Right lobe of liver (tissue), 6 donors: ENCODE results near the gene FUT7. TPM values are rescaled to one million over a fixed set of nuclear protein-coding genes. Genes with fewer than 3 reads are reported as not detected.

Source experiments
- ATAC-seq, 4 donors: fragments of 200-7000 bp; cut with Tn5 transposase; one replicate each; pipeline ENCODE4 v1.9.1; 2020; ENCODE audit warnings: mild to moderate bottlenecking in 4 of 4, moderate library complexity in 4 of 4
- DNase-seq, 3 donors: peaks; one replicate each; pipeline ENCODE4 v3.0.0-alpha.2; 2020
- H3K27ac ChIP-seq, 3 donors: fragments of 200-600 bp; one replicate each; pipeline ENCODE4 v1.8.0; 2022
- H3K27me3 ChIP-seq, 2 donors: fragments of 200-600 bp; one replicate each; pipeline ENCODE4 v1.8.0; 2022
- H3K36me3 ChIP-seq, 4 donors: fragments of 200-600 bp; sonication (generic) in 1 of 4; one replicate each; pipeline versions ENCODE4 v1.5.1 to v1.8.0; 2017 to 2022; ENCODE audit warnings: control low read depth in 1 of 4
- H3K4me1 ChIP-seq, 4 donors: fragments of 200-600 bp; sonication (generic) in 1 of 4; one replicate each; pipeline versions ENCODE4 v1.5.1 to v1.8.0; 2017 to 2022; ENCODE audit warnings: control low read depth in 1 of 4
- H3K4me3 ChIP-seq, 3 donors: fragments of 200-600 bp; one replicate each; pipeline ENCODE4 v1.8.0; 2022
- H3K9me3 ChIP-seq, 4 donors: fragments of 200-600 bp; sonication (generic) in 1 of 4; one replicate each; pipeline versions ENCODE4 v1.5.1 to v1.8.0; 2017 to 2022; ENCODE audit warnings: control low read depth in 1 of 4
- CTCF ChIP-seq, 4 donors: fragments of 200-600 bp in 3 of 4; fragments of 450-650 bp in 1 of 4; IDR thresholded peaks; one replicate each; pipeline versions ENCODE4 v1.5.1 to v1.8.0; 2016 to 2022; ENCODE audit warnings: antibody characterized with exemption in 4 of 4, mild to moderate bottlenecking in 2 of 4
- POLR2A ChIP-seq: fragments of 450-650 bp; IDR thresholded peaks from one replicate; pipeline ENCODE4 v1.6.1; 2017; ENCODE audit warnings: antibody characterized with exemption, mild to moderate bottlenecking
- WGBS: methylation state at CpG from one replicate; pipeline ENCODE4 v1.1.6; 2018; ENCODE audit warnings: low coverage, low lambda C conversion rate; ENCODE audit not compliant: insufficient coverage; ENCODE audit errors: missing lambda C conversion rate; 5-methylcytosine and 5-hydroxymethylcytosine counted together
- intact Hi-C, 2 donors: fragments of 100-400 bp; cut with DNase I; formaldehyde crosslinking; loops; one replicate each; pipeline versions ENCODE4 v1.11.2 to v1.14.1; 2022
- total RNA-seq, 6 experiments: library from RNA; depleted of rRNA in 2 of 6; stranded (reverse); fragments of >200 nt in 2 of 6; fragmentation: NEBNext Ultra II Directional in 3 of 6; extraction: Animal tissue kit (Norgen Biotek cat#: 25700) in 3 of 6; gene quantifications; one replicate each; pipeline versions ENCODE4 v1.1.0 to v1.2.4, GENCODE V29; 2016 to 2023
- donor health status: DM: no; HTN: yes; CAD: no.
- donor health status: DM: no; HTN: no; CAD: no.
- donor health status: DM: no; HTN: no; CAD: no.
- donor health status: DM: no; HTN: yes; CAD: no.
- donor health status: DM: no; HTN: yes; CAD: no.

FUT7 gene
- total RNA-seq, 6 experiments from 2014 or later, result 0.12 to 0.13 TPM; not detected in 4

- TF ChIP-seq POLR2A (no peak), CTCF (IDR thresholded peaks at IDR 0.05) (no peak)
- Histone ChIP-seq H3K4me1 (peaks cover 0 to 3% (median 0%) of the 10 kb centered on the region in 4 donors), H3K36me3 (no peaks in the 10 kb centered on the region), H3K27ac (no peak overlapping the region), H3K9me3 (no peaks in the 10 kb centered on the region), H3K4me3 (no peak overlapping the region), H3K27me3 (peaks cover 0 to 14% of the 10 kb centered on the region in 2 donors)
- ATAC-seq, result no peak
- intact Hi-C loops, result no loop called here
- 45% methylated on average over 8 of the region's 26 CpGs for WGBS
- no peak for DNase-seq
Observed at GRCh38 chr9:137066096-137066861, 34.4 kb upstream of the FUT7 start.

DNA sequence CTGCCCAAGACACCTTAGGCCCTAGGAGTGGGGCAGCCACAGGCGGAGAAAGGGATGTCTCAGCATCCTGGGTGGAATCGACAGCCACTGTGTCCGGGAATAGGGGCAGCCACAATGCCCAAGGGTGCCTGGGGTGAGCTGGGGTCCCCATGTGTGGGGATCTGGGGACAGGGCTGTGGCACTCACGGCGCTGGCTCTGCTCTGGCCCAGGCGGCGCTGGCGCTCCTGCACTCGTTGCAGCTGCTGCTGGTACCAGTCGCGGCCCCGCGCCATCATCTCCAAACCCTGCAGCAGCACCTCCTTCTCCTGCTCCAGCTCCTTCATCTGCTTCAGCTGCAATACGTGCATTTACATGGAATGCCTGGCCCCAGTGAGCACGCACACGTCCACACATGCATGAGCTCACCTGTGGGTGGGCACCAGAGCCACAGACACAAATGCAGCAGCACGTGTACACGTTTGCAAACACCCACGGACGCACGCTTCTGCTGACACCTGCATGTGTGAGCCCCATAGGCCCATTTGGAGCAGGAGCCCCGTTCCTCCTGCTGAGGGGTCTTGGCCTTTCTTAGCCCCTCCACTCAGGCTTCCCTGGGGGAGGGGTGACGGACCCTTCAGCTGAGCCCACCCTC lies 33.6 kb upstream of the FUT7 start:
- no peak for ATAC-seq
- TF ChIP-seq POLR2A, result no peak
- TF ChIP-seq CTCF (IDR thresholded peaks at IDR 0.05), result no peak
- intact Hi-C loops, result no loop called here
- WGBS, result 35% methylated on average over 8 of the region's 23 CpGs
- Histone ChIP-seq H3K27ac (no peak overlapping the region), H3K27me3 (peaks cover 0 to 14% of the 10 kb centered on the region in 2 donors), H3K4me1 (no peaks in the 10 kb centered on the region), H3K4me3 (no peak overlapping the region), H3K9me3 (no peaks in the 10 kb centered on the region), H3K36me3 (no peaks in the 10 kb centered on the region)
- DNase-seq, result no peak

DNA sequence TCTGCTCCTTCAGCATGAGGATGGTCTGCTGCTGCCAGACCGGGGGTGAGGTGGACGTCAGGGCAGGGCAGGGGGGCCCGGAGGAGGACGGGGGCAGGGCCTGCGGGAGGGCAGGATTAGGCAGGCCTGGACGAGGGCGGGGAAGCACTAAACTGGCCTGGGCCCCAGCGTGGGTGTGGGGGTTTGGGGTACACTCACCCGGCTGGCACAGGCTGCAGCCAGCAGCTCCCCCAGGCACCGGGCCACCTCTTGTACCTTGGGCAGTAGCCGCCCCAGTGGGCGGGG lies 32.9 kb upstream of the FUT7 start:
- no peak for DNase-seq
- intact Hi-C loops, result no loop called here
- Histone ChIP-seq H3K4me1 (no peaks in the 10 kb centered on the region), H3K36me3 (no peaks in the 10 kb centered on the region), H3K27me3 (peaks cover 0 to 14% of the 10 kb centered on the region in 2 donors), H3K9me3 (no peaks in the 10 kb centered on the region), H3K27ac (no peak overlapping the region), H3K4me3 (no peak overlapping the region)
- 20% methylated on average over 1 of the region's 12 CpGs for WGBS
- no peak for TF ChIP-seq POLR2A
- no peak for TF ChIP-seq CTCF (IDR thresholded peaks at IDR 0.05)
- no peak for ATAC-seq

DNA sequence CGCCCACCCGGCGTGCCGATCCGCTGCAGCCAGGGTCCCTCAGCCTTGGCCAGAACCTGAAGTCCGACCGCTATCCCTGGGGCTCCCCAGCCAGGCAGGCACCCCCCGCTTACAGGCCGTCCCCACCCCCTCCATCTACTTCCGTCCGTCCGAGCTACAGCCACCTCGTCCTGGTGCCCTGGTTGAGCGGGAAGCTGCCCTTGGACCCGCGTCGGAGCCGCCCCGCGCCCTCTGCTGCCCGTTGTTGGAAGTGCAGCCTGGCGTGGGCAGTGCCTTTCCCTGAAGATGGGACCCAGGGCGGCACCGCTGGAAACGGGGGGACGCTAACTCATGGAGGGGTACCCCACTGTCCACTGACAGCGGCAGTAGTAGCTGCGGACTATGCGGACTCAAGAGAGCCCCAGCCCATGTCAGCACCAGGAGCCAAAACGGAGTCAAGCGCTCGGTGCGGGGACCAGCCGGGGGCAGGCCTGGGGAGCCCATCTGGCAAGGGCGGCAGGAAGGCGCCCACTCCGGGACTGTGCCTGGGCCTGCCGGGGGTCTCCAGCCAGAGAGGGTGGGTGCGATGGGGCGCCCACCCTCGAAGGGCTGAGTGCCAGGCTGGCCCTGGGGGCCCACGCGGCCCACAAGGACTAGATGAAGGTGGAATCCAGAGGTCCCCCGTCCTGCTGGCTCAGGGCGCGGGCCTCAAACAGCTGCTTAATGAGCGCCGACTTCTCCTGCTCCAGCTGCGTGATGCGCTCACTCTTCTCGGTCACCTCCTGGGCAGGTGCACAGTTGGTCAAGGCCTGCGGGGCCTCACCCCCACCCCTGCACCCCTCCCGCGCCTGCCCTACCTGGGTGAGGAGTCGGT lies 32.4 kb upstream of the FUT7 start:
- 0% methylated on average over 2 of the region's 55 CpGs for WGBS
- no peak overlapping the region for H3K4me3 ChIP-seq
- no peaks in the 10 kb centered on the region for H3K9me3 ChIP-seq
- DNase-seq (peak; percentile 70 to 82 (median 77)), ATAC-seq (peak; percentile 73 to 88 (median 82))
- H3K36me3 ChIP-seq, result no peaks in the 10 kb centered on the region
- H3K4me1 ChIP-seq, result no peaks in the 10 kb centered on the region
- H3K27me3 ChIP-seq, result peaks cover 0 to 8% of the 10 kb centered on the region in 2 donors
- TF ChIP-seq CTCF (IDR thresholded peaks at IDR 0.05) (peak; percentile 91 to 98 (median 92)), POLR2A (no peak)
- no peak overlapping the region for H3K27ac ChIP-seq
- intact Hi-C loops, result no loop called here
